ENCODE measurements around the gene KRT72. TPM values are rescaled to one million over a fixed set of nuclear protein-coding genes. Genes with fewer than 3 reads are reported as not detected.

KRT72 gene
- not detected in 2 replicates for total RNA-seq

GRCh38 chr12:52600941-52601481 lies at the start of gene KRT72:
TSS of gene KRT72 (minus strand) at chr12:52601463. CDS start at chr12:52601452, 11 bp downstream.

GRCh38 chr12:52618216-52618615 lies 17.0 kb upstream of the KRT72 start, which contains the start of gene KRT73:
TSS of gene KRT73 (minus strand) at chr12:52618559. CDS start at chr12:52618524, 35 bp downstream.

GRCh38 chr12:52573743-52574142 lies 27.5 kb downstream of the KRT72 start, which contains the start of gene KRT74:
TSS of gene KRT74 (minus strand) at chr12:52573843. CDS start at chr12:52573777, 66 bp downstream.

GRCh38 chr12:52552681-52553195 lies 48.5 kb downstream of the KRT72 start, which contains the start of gene KRT71:
TSS of gene KRT71 (minus strand) at chr12:52553145. CDS start at chr12:52553077, 68 bp downstream.

Other genes starting within 250 kb of the KRT72 start
- gene KRT85, start 234.0 kb downstream of the KRT72 start, total RNA-seq: not detected in 2 replicates
- not detected in 2 replicates for gene KRT84, start 215.8 kb downstream of the KRT72 start, total RNA-seq
- not detected in 2 replicates for gene KRT82, start 195.1 kb downstream of the KRT72 start, total RNA-seq
- not detected in 2 replicates for gene KRT75, start 167.1 kb downstream of the KRT72 start, total RNA-seq
- not detected in 2 replicates for gene KRT6B, start 149.3 kb downstream of the KRT72 start, total RNA-seq
- gene KRT6C, start 127.7 kb downstream of the KRT72 start, total RNA-seq: under 0.01 TPM in 1 of 2 replicates, not detected in the other
- 0.11 TPM in 1 of 2 replicates, not detected in the other for gene KRT6A, start 108.2 kb downstream of the KRT72 start, total RNA-seq
- gene KRT5, start 81.1 kb downstream of the KRT72 start, total RNA-seq: 0.11 TPM in 1 of 2 replicates, not detected in the other
- not detected in 2 replicates for gene KRT71, start 48.3 kb downstream of the KRT72 start, total RNA-seq
- gene KRT74, start 27.6 kb downstream of the KRT72 start, total RNA-seq: not detected in 2 replicates
- gene KRT73, start 17.1 kb upstream of the KRT72 start, total RNA-seq: not detected in 2 replicates
- gene KRT2, start 50.7 kb upstream of the KRT72 start, total RNA-seq: not detected in 2 replicates
- gene KRT1, start 78.9 kb upstream of the KRT72 start, total RNA-seq: not detected in 2 replicates
- gene KRT77, start 102.1 kb upstream of the KRT72 start, total RNA-seq: not detected in 2 replicates
- gene KRT76, start 175.9 kb upstream of the KRT72 start, total RNA-seq: not detected in 2 replicates
- gene KRT3, start 194.7 kb upstream of the KRT72 start, total RNA-seq: not detected in 2 replicates
- not detected in 2 replicates for gene KRT4, start 212.7 kb upstream of the KRT72 start, total RNA-seq
- not detected in 2 replicates for gene KRT79, start 232.8 kb upstream of the KRT72 start, total RNA-seq
- not detected in 2 replicates for gene KRT78, start 247.5 kb upstream of the KRT72 start, total RNA-seq